Lower leg skin (tissue), 3 donors: ENCODE results near the gene SYCP3.

ENCODE experiments used
- POLR2A ChIP-seq, 2 donors: fragments of 450-650 bp; IDR thresholded peaks; one replicate each; pipeline ENCODE4 v1.6.1; 2016 to 2017; ENCODE audit warnings: antibody characterized with exemption in 2 of 2, mild to moderate bottlenecking in 1 of 2, moderate library complexity in 1 of 2
- TF ChIP-seq, protein P1 (sequence below), 3 donors: fragments of 450-650 bp; IDR thresholded peaks; one replicate each; pipeline ENCODE4 v1.5.1; 2016; ENCODE audit warnings: antibody characterized with exemption in 3 of 3, mild to moderate bottlenecking in 3 of 3, moderate library complexity in 2 of 3

DNA sequence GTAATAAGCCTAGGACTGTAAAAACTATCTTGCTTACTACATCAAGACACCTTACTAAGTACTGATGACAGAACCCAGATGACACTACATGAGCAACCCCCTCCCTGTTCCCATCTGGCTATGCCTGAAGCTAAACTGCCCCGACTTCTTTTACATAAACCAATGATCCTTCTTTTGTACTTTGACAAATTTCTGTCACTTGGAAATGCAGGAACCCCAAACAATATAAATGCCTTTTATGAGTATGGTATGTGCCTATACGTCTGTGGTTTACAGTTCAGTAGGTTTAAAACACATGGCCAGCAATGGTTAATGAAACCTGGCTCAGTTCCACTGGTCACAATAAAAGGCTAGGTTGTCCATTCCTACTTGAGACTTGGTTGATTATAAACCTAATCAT is 6.1 kb downstream of the SYCP3 start:
- TF ChIP-seq, protein P1, sequence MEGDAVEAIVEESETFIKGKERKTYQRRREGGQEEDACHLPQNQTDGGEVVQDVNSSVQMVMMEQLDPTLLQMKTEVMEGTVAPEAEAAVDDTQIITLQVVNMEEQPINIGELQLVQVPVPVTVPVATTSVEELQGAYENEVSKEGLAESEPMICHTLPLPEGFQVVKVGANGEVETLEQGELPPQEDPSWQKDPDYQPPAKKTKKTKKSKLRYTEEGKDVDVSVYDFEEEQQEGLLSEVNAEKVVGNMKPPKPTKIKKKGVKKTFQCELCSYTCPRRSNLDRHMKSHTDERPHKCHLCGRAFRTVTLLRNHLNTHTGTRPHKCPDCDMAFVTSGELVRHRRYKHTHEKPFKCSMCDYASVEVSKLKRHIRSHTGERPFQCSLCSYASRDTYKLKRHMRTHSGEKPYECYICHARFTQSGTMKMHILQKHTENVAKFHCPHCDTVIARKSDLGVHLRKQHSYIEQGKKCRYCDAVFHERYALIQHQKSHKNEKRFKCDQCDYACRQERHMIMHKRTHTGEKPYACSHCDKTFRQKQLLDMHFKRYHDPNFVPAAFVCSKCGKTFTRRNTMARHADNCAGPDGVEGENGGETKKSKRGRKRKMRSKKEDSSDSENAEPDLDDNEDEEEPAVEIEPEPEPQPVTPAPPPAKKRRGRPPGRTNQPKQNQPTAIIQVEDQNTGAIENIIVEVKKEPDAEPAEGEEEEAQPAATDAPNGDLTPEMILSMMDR (IDR thresholded peaks at IDR 0.05) = no peak
- no peak for TF ChIP-seq POLR2A (IDR thresholded peaks at IDR 0.05)
